Endothelial cell of umbilical vein (primary cell): ENCODE measurements around the gene ZMIZ1. TPM values are rescaled to one million over a fixed set of nuclear protein-coding genes. Genes with fewer than 3 reads are reported as not detected.

Source experiments
- BruUV-seq: library from RNA; stranded (reverse); fragments of 400-500 nt; replicated peaks from 2 replicates; lab custom pipeline; 2021; lab: Mats Ljungman, UMichigan
- CTCF ChIA-PET: fragments of 300-600, 350-600 bp; sonication (Branson Sonifier 250); formaldehyde crosslinking; loops from one replicate; lab custom pipeline; 2021; ENCODE audit warnings: antibody characterized with exemption, inconsistent platforms; lab: Charles Lee
- POLR2A ChIA-PET: fragments of 300-600, 350-600 bp; sonication (Branson Sonifier 250); formaldehyde crosslinking; loops from one replicate; lab custom pipeline; 2021; ENCODE audit warnings: antibody characterized with exemption, inconsistent platforms; lab: Charles Lee
- DNase-seq: peaks from one replicate; pipeline ENCODE4 v3.0.0-alpha.2; 2011; ENCODE audit warnings: low read depth, low spot score
- FAIRE-seq: peaks from 2 replicates; lab custom pipeline; 2011; peaks lifted over from hg19 to GRCh38; lab: Jason Lieb, UNC
- H2AFZ ChIP-seq: 2 replicates; pipeline ENCODE4 v1.6.0; 2012; ENCODE audit warnings: low read depth, low read length, control low read depth, inconsistent platforms
- H3K27ac ChIP-seq: 2 replicates; pipeline ENCODE4 v1.5.1; 2011; ENCODE audit warnings: low read depth, mild to moderate bottlenecking, control low read depth, low read length, moderate library complexity; ENCODE audit not compliant: insufficient read depth
- H3K27me3 ChIP-seq, 2 experiments: 2 replicates each; pipeline versions ENCODE4 v1.6.0 to v1.6.1; 2011; ENCODE audit warnings: low read length in 2 of 2, mixed read lengths in 1 of 2; ENCODE audit not compliant: control insufficient read depth in 2 of 2, insufficient read depth in 2 of 2
- H3K36me3 ChIP-seq, 2 experiments: 2 replicates in 1 of 2; 3 replicates in 1 of 2; pipeline ENCODE4 v1.5.1; 2011; ENCODE audit warnings: low read length in 2 of 2, mild to moderate bottlenecking in 1 of 2, moderate library complexity in 1 of 2; ENCODE audit not compliant: control insufficient read depth in 2 of 2, insufficient read depth in 2 of 2; ENCODE audit errors: extremely low read depth in 1 of 2
- H3K4me1 ChIP-seq: 3 replicates; pipeline ENCODE4 v1.5.1; 2011; ENCODE audit warnings: mild to moderate bottlenecking, low read length; ENCODE audit not compliant: control insufficient read depth, insufficient read depth; ENCODE audit errors: extremely low read depth
- H3K4me2 ChIP-seq: 2 replicates; pipeline ENCODE4 v1.6.1; 2011; ENCODE audit warnings: low read length, control low read depth, mixed read lengths; ENCODE audit not compliant: insufficient read depth
- H3K4me3 ChIP-seq, 3 experiments: fragments of 200-600 bp in 1 of 3; sonication (generic), shearing (Covaris generic) in 1 of 3; replicated peaks in 1 of 3; 2 replicates each; pipeline ENCODE4 v1.5.1; 2011 to 2016; ENCODE audit warnings: control low read depth in 3 of 3, low read length in 3 of 3, mild to moderate bottlenecking in 2 of 3, inconsistent platforms in 1 of 3, low read depth in 1 of 3, moderate library complexity in 1 of 3; ENCODE audit not compliant: insufficient read depth in 1 of 3
- H3K79me2 ChIP-seq: 2 replicates; pipeline ENCODE4 v1.6.0; 2012; ENCODE audit warnings: low read length, inconsistent platforms; ENCODE audit not compliant: control insufficient read depth, insufficient read depth
- H3K9ac ChIP-seq: replicated peaks from 2 replicates; pipeline ENCODE3; 2011; ENCODE audit warnings: low read length, control low read depth; ENCODE audit not compliant: insufficient read depth; ENCODE audit errors: extremely low read depth
- H3K9me1 ChIP-seq: replicated peaks from 3 replicates; pipeline ENCODE4 v1.6.0; 2011; ENCODE audit warnings: mild to moderate bottlenecking, low read length; ENCODE audit not compliant: control insufficient read depth, insufficient read depth; ENCODE audit errors: extremely low read depth
- H3K9me3 ChIP-seq: replicated peaks from 2 replicates; pipeline ENCODE4 v1.5.1; 2012; ENCODE audit warnings: low read length, inconsistent platforms; ENCODE audit not compliant: control insufficient read depth, insufficient read depth
- H4K20me1 ChIP-seq: replicated peaks from 2 replicates; pipeline ENCODE3; 2011; ENCODE audit warnings: mild to moderate bottlenecking, low read length; ENCODE audit not compliant: control insufficient read depth, insufficient read depth; ENCODE audit errors: extremely low read depth
- EZH2 ChIP-seq: IDR thresholded peaks from 2 replicates; pipeline ENCODE4 v1.6.1; 2012; ENCODE audit warnings: borderline replicate concordance, low read depth, mild to moderate bottlenecking, moderate library complexity, low read length, inconsistent platforms; ENCODE audit not compliant: severe bottlenecking
- FOS ChIP-seq: IDR thresholded peaks from 2 replicates; pipeline ENCODE4 v1.6.1; 2011; ENCODE audit warnings: mild to moderate bottlenecking, low read length, moderate library complexity, borderline replicate concordance; ENCODE audit not compliant: insufficient read depth
- GATA2 ChIP-seq: IDR thresholded peaks from 2 replicates; pipeline ENCODE4 v1.7.0; 2011; ENCODE audit warnings: low read depth, mild to moderate bottlenecking, moderate library complexity, mixed read lengths, low read length; ENCODE audit not compliant: insufficient read length, insufficient read depth
- JUN ChIP-seq: IDR thresholded peaks from 2 replicates; pipeline ENCODE4 v1.6.1; 2011; ENCODE audit warnings: borderline replicate concordance, low read depth; ENCODE audit not compliant: insufficient read length, insufficient read depth
- MYC ChIP-seq: IDR thresholded peaks from one replicate; pipeline ENCODE4 v1.6.1; 2011; ENCODE audit warnings: mild to moderate bottlenecking, low read depth, low read length
- POLR2A ChIP-seq: IDR thresholded peaks from 2 replicates; pipeline ENCODE4 v1.6.1; 2012; ENCODE audit warnings: low read depth, mild to moderate bottlenecking, control low read depth, low read length
- POLR2AphosphoS5 ChIP-seq: IDR thresholded peaks from 2 replicates; pipeline ENCODE4 v1.6.1; 2012; ENCODE audit warnings: low read depth, mild to moderate bottlenecking, control low read depth, low read length, moderate library complexity; ENCODE audit not compliant: insufficient read depth
- dilution Hi-C: fragments of 300-500 bp; cut with MboI; formaldehyde crosslinking; loops from one replicate; pipeline ENCODE4 v1.15.0; 2019; ENCODE audit warnings: low sequenced_read_pairs; ENCODE audit not compliant: extremely low pct_ligation_motif_present
- intact Hi-C: fragments of 100-400 bp; cut with micrococcal nuclease; formaldehyde crosslinking; loops from one replicate; pipeline ENCODE4 v1.10.0; 2022
- polyA plus RNA-seq, 4 experiments: library from polyadenylated mRNA; depleted of rRNA in 3 of 4; stranded (reverse) in 3 of 4; unstranded in 1 of 4; fragments of >200 nt; gene quantifications; 2 replicates each; pipeline versions ENCODE4 v1.2.1 to v1.2.3, GENCODE V29; 2011 to 2012; ENCODE audit warnings: missing spikeins in 1 of 4
- total RNA-seq: library from RNA; stranded (reverse); gene quantifications from 2 replicates; pipeline ENCODE4 v1.2.3, GENCODE V29; 2021
- TF ChIP-seq, protein P1 (sequence below), 2 donors: IDR thresholded peaks; 1 replicate in 1 of 2; 2 replicates in 1 of 2; pipeline ENCODE4 v1.5.1; 2011; ENCODE audit warnings: low read length in 2 of 2, mild to moderate bottlenecking in 2 of 2, moderate library complexity in 2 of 2, control low read depth in 1 of 2, inconsistent platforms in 1 of 2, low read depth in 1 of 2; ENCODE audit not compliant: insufficient read depth in 1 of 2; ENCODE audit errors: extremely low read depth in 1 of 2
- TF ChIP-seq, protein P2 (sequence below): IDR thresholded peaks from 2 replicates; pipeline ENCODE4 v1.6.1; 2011; ENCODE audit not compliant: insufficient read depth, insufficient read length

ZMIZ1 gene
- total and polyA plus RNA-seq, 2 donors (not counting 3 experiments of a cell fraction or from before 2014, with no cell fraction given): 12.5 to 46.7 TPM

DNA sequence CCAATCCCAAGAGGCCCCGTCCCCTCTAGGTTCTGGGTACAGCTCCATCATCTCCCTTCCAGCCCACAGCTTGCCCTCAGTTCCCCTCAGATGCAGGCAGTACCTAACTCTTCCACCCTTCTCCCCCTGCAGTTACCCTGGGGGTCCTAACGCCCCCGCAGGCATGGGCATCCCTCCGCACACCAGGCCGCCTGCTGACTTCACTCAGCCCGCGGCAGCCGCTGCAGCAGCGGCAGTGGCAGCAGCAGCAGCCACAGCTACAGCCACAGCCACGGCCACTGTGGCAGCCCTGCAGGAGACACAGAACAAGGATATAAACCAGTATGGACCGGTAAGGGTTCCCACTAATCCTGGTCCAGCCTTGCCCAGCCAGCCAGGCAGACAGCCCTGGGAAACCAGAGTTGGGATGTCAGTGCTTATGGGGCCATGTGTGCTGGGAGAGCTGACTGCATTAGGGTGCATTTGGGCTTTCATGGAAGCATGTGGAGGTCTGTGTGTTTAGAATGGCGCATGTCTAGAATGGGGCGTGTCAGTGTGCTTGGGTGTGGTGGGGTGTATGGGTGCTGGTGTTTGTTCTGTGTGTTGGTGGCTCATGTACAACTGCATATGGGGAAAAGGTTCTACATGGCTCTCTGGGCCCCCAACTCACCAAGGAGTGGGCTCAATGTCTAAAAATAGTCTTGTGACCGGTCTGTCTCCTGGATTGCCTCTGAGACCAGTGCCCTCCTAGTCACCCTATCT, 223.4 kb downstream of the ZMIZ1 start:
- H2AFZ ChIP-seq: no peak overlapping the region
- peaks cover 0 to 46% of the 10 kb centered on the region in 2 experiments for H3K36me3 ChIP-seq
- no peaks in the 10 kb centered on the region for H3K9me1 ChIP-seq
- TF ChIP-seq GATA2 (no peak), POLR2A (no peak), POLR2AphosphoS5 (no peak), FOS (no peak), JUN (no peak), MYC (no peak), EZH2 (no peak)
- TF ChIP-seq, protein P1, sequence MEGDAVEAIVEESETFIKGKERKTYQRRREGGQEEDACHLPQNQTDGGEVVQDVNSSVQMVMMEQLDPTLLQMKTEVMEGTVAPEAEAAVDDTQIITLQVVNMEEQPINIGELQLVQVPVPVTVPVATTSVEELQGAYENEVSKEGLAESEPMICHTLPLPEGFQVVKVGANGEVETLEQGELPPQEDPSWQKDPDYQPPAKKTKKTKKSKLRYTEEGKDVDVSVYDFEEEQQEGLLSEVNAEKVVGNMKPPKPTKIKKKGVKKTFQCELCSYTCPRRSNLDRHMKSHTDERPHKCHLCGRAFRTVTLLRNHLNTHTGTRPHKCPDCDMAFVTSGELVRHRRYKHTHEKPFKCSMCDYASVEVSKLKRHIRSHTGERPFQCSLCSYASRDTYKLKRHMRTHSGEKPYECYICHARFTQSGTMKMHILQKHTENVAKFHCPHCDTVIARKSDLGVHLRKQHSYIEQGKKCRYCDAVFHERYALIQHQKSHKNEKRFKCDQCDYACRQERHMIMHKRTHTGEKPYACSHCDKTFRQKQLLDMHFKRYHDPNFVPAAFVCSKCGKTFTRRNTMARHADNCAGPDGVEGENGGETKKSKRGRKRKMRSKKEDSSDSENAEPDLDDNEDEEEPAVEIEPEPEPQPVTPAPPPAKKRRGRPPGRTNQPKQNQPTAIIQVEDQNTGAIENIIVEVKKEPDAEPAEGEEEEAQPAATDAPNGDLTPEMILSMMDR (IDR thresholded peaks at IDR 0.05; ENCODE audit: extremely low read depth in 1 of 2, insufficient read depth in 1 of 2, low read depth in 1 of 2, low read length in 2 of 2): no peak
- TF ChIP-seq, protein P2, sequence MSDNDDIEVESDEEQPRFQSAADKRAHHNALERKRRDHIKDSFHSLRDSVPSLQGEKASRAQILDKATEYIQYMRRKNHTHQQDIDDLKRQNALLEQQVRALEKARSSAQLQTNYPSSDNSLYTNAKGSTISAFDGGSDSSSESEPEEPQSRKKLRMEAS: no peak
- intact Hi-C loops (loop anchor here (5.0 kb wide), 1 partner anchor 55 kb away; the partner anchor contains the start of gene PPIF), dilution Hi-C loops (no loop called here)
- no peak overlapping the region for H3K9ac ChIP-seq
- no peak overlapping the region for H3K27ac ChIP-seq
- H3K4me3 ChIP-seq: no peak overlapping the region
- H3K79me2 ChIP-seq: no peaks in the 10 kb centered on the region
- FAIRE-seq (no peak), DNase-seq (no peak)
- ChIA-PET CTCF (interaction anchor here (0.6 to 1.4 kb wide), 8 partner anchors 9 to 196 kb away, joined by 3 to 10 read pairs (median 4); no protein-coding TSS in a partner anchor), POLR2A (no interaction called here)
- no peaks in the 10 kb centered on the region for H4K20me1 ChIP-seq
- no TSS peak for BruUV-seq
- peaks cover 10% of the 10 kb centered on the region for H3K4me1 ChIP-seq
- H3K4me2 ChIP-seq: no peak overlapping the region
- H3K27me3 ChIP-seq: no peaks in the 10 kb centered on the region
- no peaks in the 10 kb centered on the region for H3K9me3 ChIP-seq
